ENCODE measurements around the gene PDZK1. TPM values are rescaled to one million over a fixed set of nuclear protein-coding genes. Genes with fewer than 3 reads are reported as not detected.
"Not testable (repeated sequence)": the region's sequence is repeated elsewhere in the genome, so short reads cannot be mapped to it uniquely, and the experiment has no call there.

The PDZK1 gene
- total RNA-seq, 2 donors from 2014 or later: 1.3 to 7.4 TPM

GRCh38 chr1:145720878-145721671 is 13.9 kb upstream of the PDZK1 start:
- peak; percentile 98 for TF ChIP-seq CTCF (IDR thresholded peaks at IDR 0.05)
- peak; percentile 7 for DNase-seq (ENCODE audit: low spot score)
- ATAC-seq (ENCODE audit: insufficient number of reproducible peaks, low FRiP score, low read depth): peak; percentile 46
- Histone ChIP-seq H3K4me1 (ENCODE audit: control insufficient read depth in 1 of 2, low read depth in 2 of 2) (peaks cover 3 to 11% of the 10 kb centered on the region in 2 donors), H3K36me3 (no peaks in the 10 kb centered on the region), H3K27me3 (replicated peaks; ENCODE audit: insufficient read depth) (no peaks in the 10 kb centered on the region), H3K27ac (no peak overlapping the region), H3K9me3 (no peaks in the 10 kb centered on the region), H3K4me3 (peak overlapping the region; percentile 74)

- TF ChIP-seq CTCF (IDR thresholded peaks at IDR 0.05): no peak
- Histone ChIP-seq H3K27me3 (replicated peaks; ENCODE audit: insufficient read depth) (no peaks in the 10 kb centered on the region), H3K4me3 (peak overlapping the region; percentile 74), H3K27ac (no peak overlapping the region), H3K9me3 (no peaks in the 10 kb centered on the region), H3K4me1 (ENCODE audit: control insufficient read depth in 1 of 2, low read depth in 2 of 2) (peaks cover 3 to 11% of the 10 kb centered on the region in 2 donors), H3K36me3 (no peaks in the 10 kb centered on the region)
- DNase-seq (ENCODE audit: low spot score) (no peak), ATAC-seq (ENCODE audit: insufficient number of reproducible peaks, low FRiP score, low read depth) (no peak)
These were observed 13.3 kb upstream of the PDZK1 start for GRCh38 chr1:145720556-145720877.

- TF ChIP-seq CTCF (IDR thresholded peaks at IDR 0.05): no peak
- H3K4me1 ChIP-seq (ENCODE audit: control insufficient read depth in 1 of 2, low read depth in 2 of 2): peaks cover 3 to 11% of the 10 kb centered on the region in 2 donors
- H3K27ac ChIP-seq: no peak within 1 kb of the TSS
These were observed 12.3 kb upstream of the PDZK1 start, which contains the start of gene CD160 for GRCh38 chr1:145719230-145720079. TSS of gene CD160 (plus strand) at chr1:145719499. CDS start at chr1:145728328, 8,829 bp downstream.

GRCh38 chr1:145718465-145718864 is 11.3 kb upstream of the PDZK1 start:
- H3K27ac ChIP-seq; H3K36me3 ChIP-seq; ATAC-seq (ENCODE audit: insufficient number of reproducible peaks, low FRiP score, low read depth); H3K9me3 ChIP-seq; H3K4me3 ChIP-seq; DNase-seq (ENCODE audit: low spot score); H3K27me3 ChIP-seq (replicated peaks; ENCODE audit: insufficient read depth): not testable (repeated sequence)
- peaks cover 3 to 11% of the 10 kb centered on the region in 2 donors for H3K4me1 ChIP-seq (ENCODE audit: control insufficient read depth in 1 of 2, low read depth in 2 of 2)

More at GRCh38 chr1:145719230-145720079, 12.3 kb upstream of the PDZK1 start, which contains the start of gene CD160:
- Histone ChIP-seq H3K9me3 (no peaks in the 10 kb centered on the region), H3K36me3 (no peaks in the 10 kb centered on the region), H3K4me3 (no peak within 1 kb of the TSS), H3K27me3 (replicated peaks; ENCODE audit: insufficient read depth) (no peaks in the 10 kb centered on the region)
- DNase-seq (ENCODE audit: low spot score): no peak
- no peak for ATAC-seq (ENCODE audit: insufficient number of reproducible peaks, low FRiP score, low read depth)

GRCh38 chr1:145717833-145718232 is 10.7 kb upstream of the PDZK1 start:
- no peaks in the 10 kb centered on the region for H3K36me3 ChIP-seq
- no peak for ATAC-seq (ENCODE audit: insufficient number of reproducible peaks, low FRiP score, low read depth)
- H3K27me3 ChIP-seq (replicated peaks; ENCODE audit: insufficient read depth): no peaks in the 10 kb centered on the region
- peaks cover 3 to 11% of the 10 kb centered on the region in 2 donors for H3K4me1 ChIP-seq (ENCODE audit: control insufficient read depth in 1 of 2, low read depth in 2 of 2)
- DNase-seq (ENCODE audit: low spot score): no peak
- H3K27ac ChIP-seq: no peak overlapping the region
- H3K9me3 ChIP-seq: no peaks in the 10 kb centered on the region
- TF ChIP-seq CTCF (IDR thresholded peaks at IDR 0.05): no peak
- H3K4me3 ChIP-seq: no peak overlapping the region
